Type B pancreatic cell (in vitro differentiated cells): Measurements from ENCODE around the gene GIMAP8. TPM values are rescaled to one million over a fixed set of nuclear protein-coding genes. Genes with fewer than 3 reads are reported as not detected.

Source experiments
- DNase-seq: peaks from one replicate; pipeline ENCODE4 v3.0.0; 2021; ENCODE audit warnings: mixed read lengths; ENCODE audit not compliant: unreplicated experiment; ENCODE audit errors: extremely low spot score
- H3K27ac Mint-ChIP-seq: 2 replicates; pipeline ENCODE4 v1.8.0; 2021; ENCODE audit warnings: mild to moderate bottlenecking, mixed read lengths
- H3K27me3 Mint-ChIP-seq: 2 replicates; pipeline ENCODE4 v1.8.0; 2021; ENCODE audit warnings: mixed read lengths
- H3K36me3 Mint-ChIP-seq: 2 replicates; pipeline ENCODE4 v1.8.0; 2021; ENCODE audit warnings: mixed read lengths
- H3K4me1 Mint-ChIP-seq: one replicate; pipeline ENCODE4 v1.8.0; 2021; ENCODE audit warnings: mixed read lengths; ENCODE audit not compliant: unreplicated experiment
- H3K4me3 Mint-ChIP-seq: 2 replicates; pipeline ENCODE4 v1.8.0; 2021; ENCODE audit warnings: mild to moderate bottlenecking, mixed read lengths
- H3K9me3 Mint-ChIP-seq: 2 replicates; pipeline ENCODE4 v1.8.0; 2021; ENCODE audit warnings: mixed read lengths
- CTCF ChIP-seq: fragments of 200-600 bp; sonication (generic); conservative IDR thresholded peaks from 2 replicates; pipeline ENCODE4 v1.5.0; 2021; ENCODE audit warnings: antibody characterized with exemption, mild to moderate bottlenecking
- total RNA-seq: library from RNA; stranded (reverse); gene quantifications from 2 replicates; pipeline ENCODE4 v1.2.1, GENCODE V29; 2021; ENCODE audit warnings: low replicate concordance

The GIMAP8 gene
- total RNA-seq, 1 donor from 2014 or later: not detected

- no peak overlapping the region for H3K27ac Mint-ChIP-seq
- no peaks in the 10 kb centered on the region for H3K27me3 Mint-ChIP-seq
- peaks cover 28% of the 10 kb centered on the region for H3K4me1 Mint-ChIP-seq
- H3K9me3 Mint-ChIP-seq: no peaks in the 10 kb centered on the region
- H3K36me3 Mint-ChIP-seq: peaks cover 13% of the 10 kb centered on the region
- no peak for TF ChIP-seq CTCF
- no peak overlapping the region for H3K4me3 Mint-ChIP-seq
- no peak for DNase-seq
Observed at GRCh38 chr7:150410131-150410530, 40.3 kb upstream of the GIMAP8 start.

GRCh38 chr7:150410680-150411346, 39.6 kb upstream of the GIMAP8 start:
- Mint-ChIP-seq H3K4me1 (peaks cover 31% of the 10 kb centered on the region), H3K9me3 (no peaks in the 10 kb centered on the region), H3K4me3 (peak overlapping the region; percentile 31), H3K36me3 (peaks cover 13% of the 10 kb centered on the region), H3K27ac (no peak overlapping the region), H3K27me3 (no peaks in the 10 kb centered on the region)
- no peak for DNase-seq
- TF ChIP-seq CTCF: no peak

- Mint-ChIP-seq H3K4me1 (peaks cover 29% of the 10 kb centered on the region), H3K27ac (no peak overlapping the region), H3K4me3 (no peak overlapping the region), H3K27me3 (no peaks in the 10 kb centered on the region), H3K9me3 (no peaks in the 10 kb centered on the region), H3K36me3 (peaks cover 13% of the 10 kb centered on the region)
- no peak for DNase-seq
- TF ChIP-seq CTCF: no peak
Observed at GRCh38 chr7:150411606-150412005, 38.8 kb upstream of the GIMAP8 start.

- H3K27ac Mint-ChIP-seq: no peak overlapping the region
- H3K9me3 Mint-ChIP-seq: no peaks in the 10 kb centered on the region
- no peaks in the 10 kb centered on the region for H3K27me3 Mint-ChIP-seq
- peaks cover 27% of the 10 kb centered on the region for H3K4me1 Mint-ChIP-seq
- peaks cover 11% of the 10 kb centered on the region for H3K36me3 Mint-ChIP-seq
- no peak for TF ChIP-seq CTCF
- no peak for DNase-seq
- H3K4me3 Mint-ChIP-seq: no peak overlapping the region
Observed at GRCh38 chr7:150412016-150412415, 38.4 kb upstream of the GIMAP8 start.

- no peaks in the 10 kb centered on the region for H3K27me3 Mint-ChIP-seq
- no peak overlapping the region for H3K4me3 Mint-ChIP-seq
- H3K36me3 Mint-ChIP-seq: peaks cover 9% of the 10 kb centered on the region
- H3K27ac Mint-ChIP-seq: peak overlapping the region; percentile 13
- H3K4me1 Mint-ChIP-seq: peaks cover 24% of the 10 kb centered on the region
- no peaks in the 10 kb centered on the region for H3K9me3 Mint-ChIP-seq
- no peak for TF ChIP-seq CTCF
- no peak for DNase-seq
Observed at GRCh38 chr7:150412518-150413488, 37.6 kb upstream of the GIMAP8 start.
